Measurements from ENCODE around the gene PREX1. TPM values are rescaled to one million over a fixed set of nuclear protein-coding genes. Genes with fewer than 3 reads are reported as not detected.

The PREX1 gene
- total and polyA plus RNA-seq, 2 donors (not counting 3 experiments of a cell fraction or from before 2014, with no cell fraction given): 51.3 to 72.9 TPM

- H3K27me3 ChIP-seq (ENCODE audit: control insufficient read depth in 2 of 2, insufficient read depth in 2 of 2, low read length in 2 of 2): no peaks in the 10 kb centered on the region
- no peak for TF ChIP-seq MYC (IDR thresholded peaks at IDR 0.05; ENCODE audit: low read depth, low read length)
- TF ChIP-seq JUN (IDR thresholded peaks at IDR 0.05; ENCODE audit: borderline replicate concordance, insufficient read depth, insufficient read length, low read depth): no peak
- no peak for TF ChIP-seq POLR2AphosphoS5 (IDR thresholded peaks at IDR 0.05; ENCODE audit: insufficient read depth, low read depth, low read length)
- TF ChIP-seq POLR2A (IDR thresholded peaks at IDR 0.05; ENCODE audit: low read depth, low read length): no peak
- no peak for TF ChIP-seq CTCF (IDR thresholded peaks at IDR 0.05; ENCODE audit: extremely low read depth in 1 of 2, insufficient read depth in 1 of 2, low read depth in 1 of 2, low read length in 2 of 2)
- no peak for TF ChIP-seq GATA2 (IDR thresholded peaks at IDR 0.05; ENCODE audit: insufficient read depth, insufficient read length, low read depth, low read length)
- TF ChIP-seq EZH2 (IDR thresholded peaks at IDR 0.05; ENCODE audit: borderline replicate concordance, low read depth, low read length, severe bottlenecking): no peak
- TF ChIP-seq, protein P1, sequence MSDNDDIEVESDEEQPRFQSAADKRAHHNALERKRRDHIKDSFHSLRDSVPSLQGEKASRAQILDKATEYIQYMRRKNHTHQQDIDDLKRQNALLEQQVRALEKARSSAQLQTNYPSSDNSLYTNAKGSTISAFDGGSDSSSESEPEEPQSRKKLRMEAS (IDR thresholded peaks at IDR 0.05; ENCODE audit: insufficient read depth, insufficient read length): no peak
- no peak for TF ChIP-seq FOS (IDR thresholded peaks at IDR 0.05; ENCODE audit: borderline replicate concordance, insufficient read depth, low read length)
- CTCF ChIA-PET: interaction anchor here (1.0 to 1.3 kb wide), 4 partner anchors 20 to 129 kb away, joined by 3 to 5 read pairs (median 4); no protein-coding TSS in a partner anchor
- H3K9ac ChIP-seq (replicated peaks; ENCODE audit: extremely low read depth, insufficient read depth, low read length): no peak overlapping the region
- no peak overlapping the region for H3K27ac ChIP-seq (ENCODE audit: insufficient read depth, low read depth, low read length)
- no peak overlapping the region for H3K4me3 ChIP-seq (replicated peaks in 1 of 3; ENCODE audit: insufficient read depth in 1 of 3, low read depth in 1 of 3, low read length in 3 of 3)
- no peak overlapping the region for H3K4me2 ChIP-seq (ENCODE audit: insufficient read depth, low read length)
- POLR2A ChIA-PET: no interaction called here
- H3K9me3 ChIP-seq (replicated peaks; ENCODE audit: control insufficient read depth, insufficient read depth, low read length): no peaks in the 10 kb centered on the region
- H2AFZ ChIP-seq (ENCODE audit: low read depth, low read length): no peak overlapping the region
- dilution Hi-C loops (cut with MboI; ENCODE audit: extremely low pct_ligation_motif_present, low sequenced_read_pairs): no loop called here
- H3K9me1 ChIP-seq (replicated peaks; ENCODE audit: control insufficient read depth, extremely low read depth, insufficient read depth, low read length): no peaks in the 10 kb centered on the region
- intact Hi-C loops (cut with micrococcal nuclease): no loop called here
- peaks cover 75% of the 10 kb centered on the region for H3K79me2 ChIP-seq (ENCODE audit: control insufficient read depth, insufficient read depth, low read length)
- H3K36me3 ChIP-seq (ENCODE audit: control insufficient read depth in 2 of 2, extremely low read depth in 1 of 2, insufficient read depth in 2 of 2, low read length in 2 of 2): peaks cover 0 to 7% of the 10 kb centered on the region in 2 experiments
- peaks cover 15% of the 10 kb centered on the region for H3K4me1 ChIP-seq (ENCODE audit: control insufficient read depth, extremely low read depth, insufficient read depth, low read length)
- FAIRE-seq (no peak), DNase-seq (ENCODE audit: low read depth, low spot score) (no peak)
- no peaks in the 10 kb centered on the region for H4K20me1 ChIP-seq (replicated peaks; ENCODE audit: control insufficient read depth, extremely low read depth, insufficient read depth, low read length)
- BruUV-seq (replicated peaks): no TSS peak
These were observed 110.0 kb downstream of the PREX1 start for GRCh38 chr20:48717680-48718223.
